ENCODE measurements around the gene C2orf66.

DNA sequence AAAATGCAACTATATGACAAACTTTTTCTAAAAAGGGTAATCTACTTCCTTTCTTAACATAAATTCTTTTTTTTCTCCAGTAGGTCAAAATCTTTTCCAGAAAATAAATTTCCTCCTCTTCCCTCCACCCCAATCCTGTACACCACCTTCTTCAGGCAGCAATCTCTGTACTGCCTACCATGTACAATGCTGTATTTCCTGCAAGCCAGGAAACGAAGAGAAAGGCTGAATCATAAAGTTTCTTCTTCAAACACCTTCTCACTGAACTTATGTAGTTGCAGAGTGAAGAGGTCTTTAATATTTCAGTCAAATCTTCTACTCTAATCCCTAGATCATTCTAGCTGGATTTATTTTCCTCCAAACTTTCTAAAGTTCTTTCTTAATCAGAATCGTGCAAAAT is 18.2 kb upstream of the C2orf66 start:
- TF ChIP-seq POLR2A (IDR thresholded peaks at IDR 0.05): no peak
- TF ChIP-seq, protein P1, sequence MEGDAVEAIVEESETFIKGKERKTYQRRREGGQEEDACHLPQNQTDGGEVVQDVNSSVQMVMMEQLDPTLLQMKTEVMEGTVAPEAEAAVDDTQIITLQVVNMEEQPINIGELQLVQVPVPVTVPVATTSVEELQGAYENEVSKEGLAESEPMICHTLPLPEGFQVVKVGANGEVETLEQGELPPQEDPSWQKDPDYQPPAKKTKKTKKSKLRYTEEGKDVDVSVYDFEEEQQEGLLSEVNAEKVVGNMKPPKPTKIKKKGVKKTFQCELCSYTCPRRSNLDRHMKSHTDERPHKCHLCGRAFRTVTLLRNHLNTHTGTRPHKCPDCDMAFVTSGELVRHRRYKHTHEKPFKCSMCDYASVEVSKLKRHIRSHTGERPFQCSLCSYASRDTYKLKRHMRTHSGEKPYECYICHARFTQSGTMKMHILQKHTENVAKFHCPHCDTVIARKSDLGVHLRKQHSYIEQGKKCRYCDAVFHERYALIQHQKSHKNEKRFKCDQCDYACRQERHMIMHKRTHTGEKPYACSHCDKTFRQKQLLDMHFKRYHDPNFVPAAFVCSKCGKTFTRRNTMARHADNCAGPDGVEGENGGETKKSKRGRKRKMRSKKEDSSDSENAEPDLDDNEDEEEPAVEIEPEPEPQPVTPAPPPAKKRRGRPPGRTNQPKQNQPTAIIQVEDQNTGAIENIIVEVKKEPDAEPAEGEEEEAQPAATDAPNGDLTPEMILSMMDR (IDR thresholded peaks at IDR 0.05 in 4 of 5, conservative IDR thresholded peaks at IDR 0.05 in 1 of 5): no peak

Data from gastrocnemius medialis (tissue), 4 donors.